ENCODE measurements around the gene KCND2. TPM values are rescaled to one million over a fixed set of nuclear protein-coding genes. Genes with fewer than 3 reads are reported as not detected.

The KCND2 gene
- total RNA-seq, 1 donor from 2014 or later, result 1.2 TPM

GRCh38 chr7:120717166-120717565, 444.2 kb downstream of the KCND2 start:
- Mint-ChIP-seq H3K4me3 (ENCODE audit: unreplicated experiment) (no peak overlapping the region), H3K4me1 (ENCODE audit: low read depth, unreplicated experiment) (peaks cover 8% of the 10 kb centered on the region), H3K27me3 (ENCODE audit: unreplicated experiment) (no peaks in the 10 kb centered on the region), H3K9me3 (ENCODE audit: unreplicated experiment) (no peaks in the 10 kb centered on the region), H3K36me3 (ENCODE audit: unreplicated experiment) (no peaks in the 10 kb centered on the region), H3K27ac (ENCODE audit: unreplicated experiment) (no peak overlapping the region)
- TF ChIP-seq CTCF (IDR thresholded peaks at IDR 0.05; ENCODE audit: partially characterized antibody, unreplicated experiment), result no peak
- DNase-seq, result no peak

GRCh38 chr7:120718361-120718760, 445.4 kb downstream of the KCND2 start:
- Mint-ChIP-seq H3K4me1 (ENCODE audit: low read depth, unreplicated experiment) (peaks cover 8% of the 10 kb centered on the region), H3K27ac (ENCODE audit: unreplicated experiment) (no peak overlapping the region), H3K4me3 (ENCODE audit: unreplicated experiment) (no peak overlapping the region), H3K27me3 (ENCODE audit: unreplicated experiment) (no peaks in the 10 kb centered on the region), H3K9me3 (ENCODE audit: unreplicated experiment) (no peaks in the 10 kb centered on the region), H3K36me3 (ENCODE audit: unreplicated experiment) (no peaks in the 10 kb centered on the region)
- no peak for TF ChIP-seq CTCF (IDR thresholded peaks at IDR 0.05; ENCODE audit: partially characterized antibody, unreplicated experiment)
- no peak for DNase-seq

- no peaks in the 10 kb centered on the region for H3K36me3 Mint-ChIP-seq (ENCODE audit: unreplicated experiment)
- no peaks in the 10 kb centered on the region for H3K27me3 Mint-ChIP-seq (ENCODE audit: unreplicated experiment)
- H3K4me1 Mint-ChIP-seq (ENCODE audit: low read depth, unreplicated experiment), result peaks cover 11% of the 10 kb centered on the region
- no peak overlapping the region for H3K4me3 Mint-ChIP-seq (ENCODE audit: unreplicated experiment)
- DNase-seq, result no peak
- H3K27ac Mint-ChIP-seq (ENCODE audit: unreplicated experiment), result no peak overlapping the region
- H3K9me3 Mint-ChIP-seq (ENCODE audit: unreplicated experiment), result no peaks in the 10 kb centered on the region
- TF ChIP-seq CTCF (IDR thresholded peaks at IDR 0.05; ENCODE audit: partially characterized antibody, unreplicated experiment), result no peak
Measured at GRCh38 chr7:120720317-120720716, 447.3 kb downstream of the KCND2 start.

- H3K36me3 Mint-ChIP-seq (ENCODE audit: unreplicated experiment), result no peaks in the 10 kb centered on the region
- DNase-seq, result no peak
- no peaks in the 10 kb centered on the region for H3K9me3 Mint-ChIP-seq (ENCODE audit: unreplicated experiment)
- no peak overlapping the region for H3K27ac Mint-ChIP-seq (ENCODE audit: unreplicated experiment)
- no peaks in the 10 kb centered on the region for H3K27me3 Mint-ChIP-seq (ENCODE audit: unreplicated experiment)
- TF ChIP-seq CTCF (IDR thresholded peaks at IDR 0.05; ENCODE audit: partially characterized antibody, unreplicated experiment), result no peak
- peaks cover 25% of the 10 kb centered on the region for H3K4me1 Mint-ChIP-seq (ENCODE audit: low read depth, unreplicated experiment)
- H3K4me3 Mint-ChIP-seq (ENCODE audit: unreplicated experiment), result no peak overlapping the region
Measured at GRCh38 chr7:120723465-120724385, 450.8 kb downstream of the KCND2 start.

- Mint-ChIP-seq H3K4me3 (ENCODE audit: unreplicated experiment) (no peak overlapping the region), H3K4me1 (ENCODE audit: low read depth, unreplicated experiment) (peaks cover 29% of the 10 kb centered on the region), H3K9me3 (ENCODE audit: unreplicated experiment) (no peaks in the 10 kb centered on the region), H3K27me3 (ENCODE audit: unreplicated experiment) (no peaks in the 10 kb centered on the region), H3K27ac (ENCODE audit: unreplicated experiment) (no peak overlapping the region), H3K36me3 (ENCODE audit: unreplicated experiment) (no peaks in the 10 kb centered on the region)
- no peak for TF ChIP-seq CTCF (IDR thresholded peaks at IDR 0.05; ENCODE audit: partially characterized antibody, unreplicated experiment)
- DNase-seq, result no peak
Measured at GRCh38 chr7:120724448-120724847, 451.5 kb downstream of the KCND2 start.
